Nephron progenitor cell (in vitro differentiated cells): Measurements from ENCODE around the gene SETDB1.

Experiments used
- DNase-seq: peaks from one replicate; pipeline ENCODE4 v3.0.0; 2021
- H3K27ac Mint-ChIP-seq: 2 replicates; pipeline ENCODE4 v1.8.0; 2021; ENCODE audit warnings: mild to moderate bottlenecking, moderate library complexity, mixed read lengths
- H3K27me3 Mint-ChIP-seq: 2 replicates; pipeline ENCODE4 v1.8.0; 2021; ENCODE audit warnings: mild to moderate bottlenecking, low read depth, mixed read lengths; ENCODE audit not compliant: poor library complexity
- H3K36me3 Mint-ChIP-seq: 2 replicates; pipeline ENCODE4 v1.8.0; 2021; ENCODE audit warnings: low read depth, mixed read lengths
- H3K4me1 Mint-ChIP-seq: 2 replicates; pipeline ENCODE4 v1.8.0; 2021; ENCODE audit warnings: mixed read lengths
- H3K4me3 Mint-ChIP-seq: 2 replicates; pipeline ENCODE4 v1.8.0; 2021; ENCODE audit warnings: mild to moderate bottlenecking, moderate library complexity, mixed read lengths
- H3K9me3 Mint-ChIP-seq: 2 replicates; pipeline ENCODE4 v1.8.0; 2021; ENCODE audit warnings: mild to moderate bottlenecking, moderate library complexity, mixed read lengths
- CTCF ChIP-seq: fragments of 200-600 bp; sonication (generic); IDR thresholded peaks from 2 replicates; pipeline ENCODE4 v1.5.0; 2021; ENCODE audit warnings: antibody characterized with exemption

The SETDB1 gene

GRCh38 chr1:150944856-150945255 lies 18.7 kb downstream of the SETDB1 start:
- TF ChIP-seq CTCF, result no peak
- H3K27me3 Mint-ChIP-seq, result no peaks in the 10 kb centered on the region

DNA sequence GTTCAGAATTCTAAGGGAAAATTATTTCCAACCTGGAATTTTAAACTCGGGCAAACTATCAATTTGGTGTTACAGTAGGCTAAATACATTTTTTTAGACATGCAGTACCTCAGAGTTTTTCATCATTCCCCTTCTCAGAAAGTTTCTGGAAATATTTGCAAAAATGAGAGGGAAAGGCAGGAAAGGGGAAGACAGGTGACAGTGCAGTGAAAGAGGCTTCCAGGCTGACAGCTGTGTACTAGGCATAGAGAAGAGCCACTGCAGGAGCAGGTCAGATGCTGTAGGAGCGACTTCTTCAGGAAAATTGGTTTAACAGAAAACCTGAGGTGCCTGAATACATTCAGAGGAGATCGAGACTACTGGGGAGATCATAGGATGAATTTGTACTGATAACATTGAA lies 28.5 kb downstream of the SETDB1 start:
- H3K36me3 Mint-ChIP-seq, result peaks cover 85% of the 10 kb centered on the region
- no peaks in the 10 kb centered on the region for H3K9me3 Mint-ChIP-seq
- H3K27me3 Mint-ChIP-seq, result no peaks in the 10 kb centered on the region
- H3K27ac Mint-ChIP-seq, result peak overlapping the region; percentile 11
- DNase-seq, result no peak
- no peak for TF ChIP-seq CTCF
- H3K4me3 Mint-ChIP-seq, result no peak overlapping the region
- no peaks in the 10 kb centered on the region for H3K4me1 Mint-ChIP-seq

More at GRCh38 chr1:150944856-150945255, 18.7 kb downstream of the SETDB1 start:
- no peak for DNase-seq
- peaks cover 77% of the 10 kb centered on the region for H3K36me3 Mint-ChIP-seq
- H3K4me1 Mint-ChIP-seq, result no peaks in the 10 kb centered on the region
- no peaks in the 10 kb centered on the region for H3K9me3 Mint-ChIP-seq
- H3K27ac Mint-ChIP-seq, result no peak overlapping the region
- no peak overlapping the region for H3K4me3 Mint-ChIP-seq

GRCh38 chr1:150955280-150955679 lies 29.1 kb downstream of the SETDB1 start:
- no peaks in the 10 kb centered on the region for H3K9me3 Mint-ChIP-seq
- no peaks in the 10 kb centered on the region for H3K4me1 Mint-ChIP-seq
- DNase-seq, result no peak
- TF ChIP-seq CTCF, result no peak
- peaks cover 85% of the 10 kb centered on the region for H3K36me3 Mint-ChIP-seq
- no peaks in the 10 kb centered on the region for H3K27me3 Mint-ChIP-seq
- peak overlapping the region; percentile 22 for H3K27ac Mint-ChIP-seq
- no peak overlapping the region for H3K4me3 Mint-ChIP-seq

- H3K36me3 Mint-ChIP-seq, result peaks cover 85% of the 10 kb centered on the region
- no peaks in the 10 kb centered on the region for H3K9me3 Mint-ChIP-seq
- H3K4me1 Mint-ChIP-seq, result peaks cover 4% of the 10 kb centered on the region
- no peak overlapping the region for H3K4me3 Mint-ChIP-seq
- H3K27ac Mint-ChIP-seq, result no peak overlapping the region
- no peaks in the 10 kb centered on the region for H3K27me3 Mint-ChIP-seq
- DNase-seq, result no peak
- no peak for TF ChIP-seq CTCF
Measured at GRCh38 chr1:150957666-150958065, 31.5 kb downstream of the SETDB1 start.

DNA sequence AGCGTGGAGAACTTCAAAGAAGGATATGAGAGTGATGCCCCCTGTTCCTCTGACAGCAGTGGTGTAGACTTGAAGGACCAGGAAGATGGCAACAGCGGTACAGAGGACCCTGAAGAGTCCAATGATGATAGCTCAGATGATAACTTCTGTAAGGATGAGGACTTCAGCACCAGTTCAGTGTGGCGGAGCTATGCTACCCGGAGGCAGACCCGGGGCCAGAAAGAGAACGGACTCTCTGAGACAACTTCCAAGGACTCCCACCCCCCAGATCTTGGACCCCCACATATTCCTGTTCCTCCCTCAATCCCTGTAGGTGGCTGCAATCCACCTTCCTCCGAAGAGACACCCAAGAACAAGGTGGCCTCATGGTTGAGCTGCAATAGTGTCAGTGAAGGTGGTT lies 34.5 kb downstream of the SETDB1 start:
- Mint-ChIP-seq H3K36me3 (peaks cover 88% of the 10 kb centered on the region), H3K27ac (no peak overlapping the region), H3K27me3 (no peaks in the 10 kb centered on the region), H3K4me1 (peaks cover 17% of the 10 kb centered on the region), H3K4me3 (no peak overlapping the region), H3K9me3 (no peaks in the 10 kb centered on the region)
- no peak for TF ChIP-seq CTCF
- DNase-seq, result no peak

GRCh38 chr1:150961756-150962155 lies 35.6 kb downstream of the SETDB1 start:
- DNase-seq, result no peak
- H3K4me1 Mint-ChIP-seq, result peaks cover 17% of the 10 kb centered on the region
- TF ChIP-seq CTCF, result no peak
- H3K4me3 Mint-ChIP-seq, result no peak overlapping the region
- peak overlapping the region; percentile 68 for H3K27ac Mint-ChIP-seq
- peaks cover 92% of the 10 kb centered on the region for H3K36me3 Mint-ChIP-seq
- no peaks in the 10 kb centered on the region for H3K9me3 Mint-ChIP-seq
- no peaks in the 10 kb centered on the region for H3K27me3 Mint-ChIP-seq
